Effector CD8-positive, alpha-beta T cell (primary cell): ENCODE results near the gene MOV10L1.

Experiments
- DNase-seq: peaks from one replicate; lab custom pipeline; 2025; lab: John Stamatoyannopoulos, UW
- total RNA-seq, 4 experiments: gene quantifications; one replicate each; lab custom pipeline; 2026; lab: John Stamatoyannopoulos, UW

The MOV10L1 gene
- total RNA-seq: 0 to 0.39 (median 0.04) reads per million in 4 experiments

- DNase-seq: no peak
Observed at GRCh38 chr22:50089682-50090411, at the start of gene MOV10L1. Gene MOV10L1 (plus strand): TSS chr22:50090006. CDS start chr22:50090089, 83 bp downstream.

DNA sequence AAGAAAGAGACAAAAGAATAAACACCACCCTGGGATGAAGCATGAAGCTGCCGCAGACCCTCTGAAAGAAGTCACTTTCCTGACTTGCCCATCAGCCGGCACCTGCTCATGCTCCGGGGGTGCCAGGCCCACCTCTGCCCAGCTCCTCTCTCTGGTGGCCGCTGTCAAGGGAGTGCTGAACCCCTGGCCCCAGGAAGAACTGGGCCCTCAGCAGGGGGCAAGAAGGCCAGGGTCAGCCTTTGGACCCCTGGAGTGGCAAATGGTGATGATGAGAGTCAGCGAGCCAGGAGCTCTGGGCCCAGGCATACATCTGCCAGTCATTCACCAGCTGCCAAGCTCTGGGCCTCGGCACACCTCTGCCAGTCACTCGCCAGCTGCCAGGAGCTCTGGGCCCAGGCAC lies 49.1 kb upstream of the MOV10L1 start:
- no peak for DNase-seq

DNA sequence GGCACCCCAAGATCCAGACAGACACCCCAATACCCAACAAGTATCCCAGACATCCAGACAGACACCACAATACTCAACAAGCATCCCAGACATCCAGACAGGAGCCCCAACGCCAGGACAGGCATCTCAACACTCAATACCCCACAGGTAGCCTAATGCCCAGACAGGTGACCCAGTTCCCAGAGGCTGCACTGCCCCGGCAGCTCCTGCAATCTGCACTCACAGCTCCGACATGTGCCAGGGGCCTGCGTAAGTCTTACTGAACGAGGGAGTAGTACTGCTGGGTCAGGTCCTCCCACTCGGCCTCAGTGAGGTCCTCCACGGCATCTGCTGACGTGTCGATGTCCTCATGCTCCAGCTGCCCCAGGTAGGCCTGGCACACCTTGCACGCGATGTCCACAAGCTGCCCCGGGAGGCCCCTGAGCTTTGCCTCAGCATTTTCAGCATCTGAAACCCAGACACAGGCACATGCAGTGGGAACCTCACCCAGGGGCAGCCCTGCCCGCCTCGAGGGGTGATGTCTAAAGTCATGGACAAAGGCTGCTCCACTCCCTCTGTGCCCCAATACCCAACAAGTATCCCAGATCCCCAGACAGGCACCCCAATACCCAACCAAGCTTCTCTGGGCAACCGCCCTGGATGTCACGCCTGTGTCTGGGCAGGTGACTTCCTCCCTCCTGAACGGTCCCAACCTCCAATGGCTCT lies 48.3 kb upstream of the MOV10L1 start:
- no peak for DNase-seq

DNA sequence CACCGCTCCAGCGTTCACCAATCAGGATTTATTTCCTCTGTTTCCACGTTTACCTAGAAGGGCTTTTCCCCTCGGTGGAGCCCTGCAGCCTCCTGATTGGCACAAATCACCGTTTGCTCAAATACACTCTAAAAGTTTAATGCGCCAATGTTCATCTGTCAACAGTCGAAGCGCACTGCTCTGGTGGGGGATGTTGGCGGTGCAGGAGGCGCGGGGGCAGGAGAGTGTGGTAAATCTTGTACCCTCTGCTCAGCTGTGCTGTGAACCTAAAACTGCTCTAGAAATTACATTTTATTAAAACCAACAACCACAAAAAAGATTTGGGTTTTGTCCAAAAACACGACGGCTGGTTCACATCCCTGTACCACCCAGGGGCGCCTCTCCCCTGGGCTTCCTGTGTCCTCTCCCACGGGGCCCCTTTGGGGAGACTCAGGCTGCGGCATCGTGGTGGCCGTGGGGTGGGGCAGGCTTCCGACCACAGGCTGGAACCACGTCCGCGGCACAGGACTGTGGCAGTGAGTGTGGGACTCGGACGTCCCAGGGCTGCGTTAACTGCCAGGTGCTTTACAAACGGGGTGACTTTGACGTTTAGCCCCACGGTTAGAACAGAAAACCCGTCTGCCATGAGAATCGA lies 45.2 kb upstream of the MOV10L1 start:
- DNase-seq: no peak

DNA sequence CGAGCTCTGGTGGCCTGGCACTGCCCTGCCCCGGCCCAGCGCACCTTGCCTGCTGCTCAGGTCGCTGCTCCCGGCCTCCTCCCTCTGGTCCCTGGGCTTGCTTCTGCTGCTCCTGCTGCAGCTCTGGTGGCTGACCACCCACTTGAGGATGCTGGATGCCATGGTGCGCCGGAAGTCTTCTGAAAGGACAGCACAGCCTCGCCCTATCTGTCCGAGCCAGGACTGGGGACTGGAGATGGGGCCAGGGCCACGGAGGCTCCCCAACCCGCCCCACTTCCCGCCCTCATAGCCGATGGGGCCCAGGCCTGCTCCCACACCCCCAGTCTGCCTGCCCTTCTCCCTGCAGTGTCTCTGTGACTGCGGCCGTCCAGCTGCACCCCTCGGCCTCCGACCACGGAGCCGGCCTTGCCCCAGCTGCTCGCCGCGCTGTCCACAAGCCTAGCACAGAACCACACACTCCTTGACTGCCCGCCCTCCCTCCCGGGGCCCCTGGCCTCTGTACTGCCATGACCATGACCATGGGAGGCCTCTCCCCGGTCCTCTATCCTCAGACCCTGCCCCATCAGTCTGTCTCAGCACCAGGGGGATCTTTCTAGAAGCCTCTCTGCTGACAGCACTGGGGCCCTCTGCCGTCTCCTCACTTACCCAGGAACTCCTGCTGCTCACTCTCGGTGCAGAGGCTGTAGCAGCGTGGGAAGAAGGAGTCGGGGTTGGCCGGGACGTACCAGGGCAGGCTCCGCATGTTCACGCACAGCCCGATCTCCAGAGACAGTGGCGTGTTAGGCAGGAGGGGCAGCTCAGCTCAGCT lies 44.4 kb upstream of the MOV10L1 start:
- DNase-seq: no peak

DNA sequence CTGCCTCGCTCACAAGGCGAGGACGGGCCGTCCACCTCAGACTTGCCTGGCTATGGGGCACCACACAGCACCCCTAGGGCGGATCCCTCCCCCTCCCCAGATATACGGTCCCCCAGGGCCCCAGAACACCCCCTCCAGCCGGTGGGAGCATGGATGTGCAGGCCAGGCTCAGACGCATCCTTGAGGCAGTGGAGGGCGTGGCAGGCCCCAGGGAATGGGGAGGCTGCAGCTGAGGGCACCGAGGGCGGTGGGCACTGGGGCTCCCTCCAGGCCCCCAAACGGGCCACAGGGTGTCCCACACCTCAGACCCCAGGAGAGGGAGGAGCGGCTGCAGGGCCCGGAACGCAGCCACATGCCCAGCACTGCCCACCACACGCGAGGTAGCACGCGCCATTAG lies 43.8 kb upstream of the MOV10L1 start:
- DNase-seq: no peak

DNA sequence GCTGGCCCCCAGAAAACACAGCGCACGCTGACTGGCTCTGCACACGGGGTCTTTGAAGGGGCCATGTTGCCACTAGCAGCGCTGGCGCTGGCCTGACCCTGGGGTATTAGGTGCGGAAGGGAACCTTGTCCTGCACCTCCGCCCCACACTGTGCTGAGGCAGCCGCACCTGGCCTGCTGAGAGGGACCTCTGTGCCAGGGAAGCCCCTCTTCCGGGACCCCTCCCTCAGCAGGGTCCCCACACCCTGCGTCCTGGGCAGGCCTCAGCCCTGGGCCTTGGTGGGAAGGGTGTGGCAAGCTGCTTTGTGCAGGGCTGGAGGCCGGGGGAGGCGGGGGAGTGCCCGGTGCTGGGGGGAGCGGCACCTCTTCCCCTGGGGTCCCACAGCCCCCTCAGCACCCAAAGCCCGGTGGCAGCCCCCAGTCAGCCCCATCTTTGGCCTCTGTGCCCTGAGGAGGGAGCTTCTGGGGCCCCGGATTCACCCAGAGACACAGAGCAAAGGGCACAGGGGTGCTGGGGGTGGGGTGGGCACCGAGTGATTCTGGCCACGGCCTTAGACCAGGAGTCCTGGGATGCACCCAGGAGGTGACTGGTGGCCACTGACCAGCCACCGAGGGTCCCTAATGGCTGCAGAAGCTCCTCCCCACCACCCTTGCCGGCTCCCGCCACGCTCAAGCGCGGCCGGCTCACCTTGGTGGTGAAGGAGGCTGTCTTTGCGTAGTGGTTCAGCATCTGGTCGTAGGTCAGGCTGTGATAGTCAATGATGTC lies 43.1 kb upstream of the MOV10L1 start:
- no peak for DNase-seq

- DNase-seq: no peak
Observed at GRCh38 chr22:50047346-50047745, 42.5 kb upstream of the MOV10L1 start.

GRCh38 chr22:50048061-50048765 lies 41.6 kb upstream of the MOV10L1 start:
- DNase-seq: no peak

GRCh38 chr22:50048836-50049235 lies 41.0 kb upstream of the MOV10L1 start:
- no peak for DNase-seq

GRCh38 chr22:50049299-50050195 lies 40.3 kb upstream of the MOV10L1 start:
- no peak for DNase-seq

DNA sequence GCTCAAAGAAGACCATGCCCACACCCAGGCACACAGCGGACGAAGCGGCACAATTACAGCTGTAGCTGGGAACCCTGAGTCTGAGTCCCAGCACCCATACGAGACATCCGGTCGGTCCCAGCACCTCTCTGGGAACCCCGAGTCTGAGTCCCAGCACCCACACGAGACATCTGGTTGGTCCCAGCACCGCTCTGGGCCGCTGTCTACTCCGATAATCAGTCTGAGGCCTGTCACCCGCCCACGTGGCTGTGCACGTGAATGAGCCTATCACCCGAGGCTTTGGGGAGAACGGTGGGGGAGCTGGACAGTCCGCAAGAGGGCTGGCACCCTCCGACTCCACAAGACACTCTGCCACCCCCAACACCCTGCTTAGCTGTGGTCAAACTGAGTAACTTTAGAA lies 37.9 kb upstream of the MOV10L1 start:
- DNase-seq: no peak

DNA sequence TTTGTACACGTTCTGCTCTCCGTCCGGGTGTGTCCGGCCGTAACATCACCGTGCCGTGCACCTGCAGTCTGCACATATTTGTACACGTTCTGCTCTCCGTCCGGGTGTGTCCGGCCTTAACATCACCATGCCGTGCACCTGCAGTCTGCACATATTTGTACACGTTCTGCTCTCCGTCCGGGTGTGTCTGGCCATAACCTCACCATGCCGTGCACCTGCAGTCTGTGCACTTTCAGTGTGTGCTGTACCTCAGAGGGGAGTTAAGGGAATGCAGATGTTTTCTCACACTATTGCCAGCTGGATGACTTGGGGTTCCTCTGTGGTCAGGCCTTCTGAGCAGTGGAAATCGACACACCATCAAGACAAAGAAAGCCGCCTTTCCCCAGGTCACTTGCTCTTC lies 35.9 kb upstream of the MOV10L1 start:
- no peak for DNase-seq

- DNase-seq: no peak
Observed at GRCh38 chr22:50056214-50056972, 33.4 kb upstream of the MOV10L1 start.

DNA sequence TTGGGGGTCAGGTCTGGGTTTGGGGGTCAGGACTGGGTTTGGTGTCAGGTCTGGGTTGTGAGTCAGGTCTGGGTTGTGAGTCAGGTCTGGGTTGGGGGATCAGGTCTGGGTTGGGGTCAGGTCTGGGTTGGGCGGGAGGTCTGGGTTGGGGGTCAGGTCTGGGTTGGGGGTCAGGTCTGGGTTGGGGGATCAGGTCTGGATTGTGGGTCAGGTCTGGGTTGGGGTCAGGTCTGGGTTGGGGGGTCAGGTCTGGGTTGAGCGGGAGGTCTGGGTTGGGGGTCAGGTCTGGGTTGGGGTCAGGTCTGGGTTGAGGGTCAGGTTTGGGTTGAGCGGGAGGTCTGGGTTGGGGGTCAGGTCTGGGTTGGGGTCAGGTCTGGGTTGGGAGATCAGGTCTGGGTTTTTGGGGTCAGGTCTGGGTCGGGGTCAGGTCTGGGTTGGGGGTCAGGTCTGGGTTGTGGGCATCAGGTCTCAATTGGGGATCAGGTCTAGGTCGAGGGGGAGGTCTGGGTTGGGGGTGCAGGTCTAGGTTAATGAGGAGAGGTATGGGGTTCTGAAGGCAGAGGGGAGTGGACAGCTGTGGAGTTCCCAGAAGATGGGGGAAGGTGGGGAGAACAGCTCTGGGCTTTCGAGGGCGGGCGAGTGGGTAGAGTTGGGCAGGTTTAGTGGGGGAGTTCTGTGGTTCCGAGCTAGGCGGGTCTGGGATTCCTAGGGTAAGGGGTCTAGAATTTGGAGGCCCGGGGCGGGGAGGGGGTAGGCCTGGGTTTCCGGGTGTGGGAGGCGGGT lies 32.3 kb upstream of the MOV10L1 start:
- DNase-seq: no peak

DNA sequence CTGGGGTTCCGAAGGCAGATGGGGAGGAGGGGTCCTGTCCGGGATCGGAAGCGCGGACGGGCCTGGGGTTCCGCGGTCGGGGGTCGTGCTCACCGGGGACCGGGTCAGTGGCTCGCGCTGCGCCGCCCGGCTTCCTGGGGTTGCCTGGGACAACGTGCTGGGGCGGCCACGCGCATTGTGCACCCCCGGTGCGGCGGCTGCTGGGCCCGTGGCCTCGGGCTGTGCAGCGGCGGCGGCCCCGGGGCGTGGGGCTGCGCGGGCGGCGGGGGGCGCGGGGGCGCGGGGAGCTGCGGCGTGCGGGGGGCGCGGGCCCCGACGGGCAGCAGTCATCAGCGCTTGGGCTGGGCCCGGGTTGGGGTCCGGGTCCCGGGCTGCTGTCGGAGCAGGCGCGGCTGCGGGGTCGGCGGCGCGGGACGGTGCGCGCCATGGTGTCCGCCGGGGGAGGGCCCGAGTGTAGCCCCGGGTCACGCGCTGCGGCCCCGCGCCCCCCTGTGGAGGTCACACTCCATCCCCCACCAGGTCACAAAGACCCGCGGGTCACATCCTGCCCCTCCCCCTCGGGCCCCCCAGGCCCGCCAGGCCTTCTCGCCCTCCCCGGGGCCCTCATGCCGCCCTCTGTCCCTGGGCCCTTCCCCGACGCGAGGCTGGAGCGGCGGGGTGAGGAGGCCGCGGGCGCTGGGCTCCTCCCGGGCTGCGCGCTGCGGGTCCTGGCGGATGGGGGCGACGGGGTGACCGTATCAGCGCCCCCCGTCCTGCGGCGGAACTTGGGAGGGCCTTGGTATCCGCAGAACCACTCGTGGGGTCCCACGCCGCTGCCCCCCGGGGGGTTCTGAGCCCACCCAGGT lies 31.5 kb upstream of the MOV10L1 start, which contains the start of gene TTLL8:
TSS of gene TTLL8 (minus strand) at position 238 of the 845 bp plus-strand sequence.
- DNase-seq: no peak
